ENCODE results near the gene EYS. TPM values are rescaled to one million over a fixed set of nuclear protein-coding genes. Genes with fewer than 3 reads are reported as not detected.

The EYS gene
- total and polyA plus RNA-seq, 2 of the 8 experiments (the other 6 are each of a cell fraction or from before 2014, with no cell fraction given) = 0.05 to 0.13 TPM

DNA sequence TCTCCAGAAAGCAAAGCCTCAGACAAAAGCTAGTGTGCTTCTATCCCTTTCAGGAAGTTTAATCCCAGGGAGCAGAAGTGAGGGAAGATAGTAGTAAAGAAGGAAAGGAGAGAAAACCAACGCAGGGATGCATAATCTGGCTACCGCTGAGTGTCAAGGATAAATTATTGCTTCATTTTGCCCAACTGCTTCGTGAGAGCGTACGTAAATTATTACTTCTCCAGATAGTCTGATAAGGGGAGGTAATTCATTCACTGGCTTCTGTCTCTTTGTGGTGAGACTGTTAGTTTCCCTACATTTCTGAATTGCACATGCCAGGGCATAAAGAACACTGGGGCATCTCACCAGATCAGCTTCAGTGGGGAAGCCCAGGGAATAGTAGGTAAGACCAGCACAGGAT is 1531.7 kb downstream of the EYS start (continued):
- TF ChIP-seq RXRA (IDR thresholded peaks at IDR 0.05; ENCODE audit: insufficient read depth, low read depth, low read length) (no peak), YY1 (IDR thresholded peaks at IDR 0.05; ENCODE audit: low read depth, low read length) (no peak), E2F6 (IDR thresholded peaks at IDR 0.05) (no peak), EP300 (IDR thresholded peaks at IDR 0.05; ENCODE audit: borderline replicate concordance in 1 of 2, low read depth in 2 of 2, low read length in 2 of 2) (no peak)

Data from H1 (cell line).